ENCODE results near the gene DBP.

DNA sequence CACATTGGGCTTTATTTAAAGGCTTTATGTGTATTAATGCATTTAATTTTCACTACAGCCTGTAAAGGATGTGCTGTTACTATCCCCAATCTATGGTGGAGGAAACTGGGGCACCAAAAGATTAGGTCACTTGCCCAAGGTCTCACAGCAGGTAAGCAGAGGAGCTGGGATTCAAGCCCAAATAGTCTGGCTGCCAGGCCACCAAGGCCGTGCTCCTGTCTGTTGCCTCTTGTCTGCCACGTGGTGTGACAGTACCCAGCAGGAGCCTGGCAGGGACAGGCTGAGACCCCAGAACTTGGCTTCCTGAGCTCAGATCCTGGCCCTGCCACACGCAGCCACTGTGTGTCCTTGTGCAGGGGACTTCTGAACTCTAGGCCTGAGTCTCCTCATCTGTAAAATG lies 31.2 kb upstream of the DBP start:
- no peak for TF ChIP-seq TAF1 (IDR thresholded peaks at IDR 0.05; ENCODE audit: borderline replicate concordance, low read depth, low read length)
- no peak for TF ChIP-seq POLR2A (IDR thresholded peaks at IDR 0.05; ENCODE audit: low read depth, low read length)
